ENCODE measurements around the gene SERPINB11.
A peak's percentile ranks its signal among the peaks of the same experiment; 100 is the strongest.
"Not testable (repeated sequence)": the region's sequence is repeated elsewhere in the genome, so short reads cannot be mapped to it uniquely, and the experiment has no call there.

Gene SERPINB11, protein sequence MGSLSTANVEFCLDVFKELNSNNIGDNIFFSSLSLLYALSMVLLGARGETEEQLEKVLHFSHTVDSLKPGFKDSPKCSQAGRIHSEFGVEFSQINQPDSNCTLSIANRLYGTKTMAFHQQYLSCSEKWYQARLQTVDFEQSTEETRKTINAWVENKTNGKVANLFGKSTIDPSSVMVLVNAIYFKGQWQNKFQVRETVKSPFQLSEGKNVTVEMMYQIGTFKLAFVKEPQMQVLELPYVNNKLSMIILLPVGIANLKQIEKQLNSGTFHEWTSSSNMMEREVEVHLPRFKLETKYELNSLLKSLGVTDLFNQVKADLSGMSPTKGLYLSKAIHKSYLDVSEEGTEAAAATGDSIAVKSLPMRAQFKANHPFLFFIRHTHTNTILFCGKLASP

DNA sequence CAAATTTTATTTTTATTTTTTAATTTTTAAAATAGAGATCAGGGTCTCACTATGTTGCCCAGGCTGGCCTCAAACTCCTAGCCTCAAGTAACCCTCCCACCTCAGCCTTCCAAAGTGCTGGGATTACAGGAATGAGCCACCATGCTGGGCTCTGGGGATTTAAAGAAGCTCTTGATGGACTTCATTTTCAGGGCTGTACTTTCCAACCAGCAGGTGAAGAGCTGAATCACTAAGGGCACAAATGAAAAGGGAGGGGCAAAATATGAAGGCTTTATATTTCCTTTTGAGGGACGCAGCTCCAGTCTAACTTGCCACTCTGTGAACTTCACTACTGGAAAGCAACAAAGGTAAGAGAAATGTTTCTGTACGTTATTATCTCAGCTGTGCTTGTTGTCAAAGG is at the start of gene SERPINB11:
TSS of gene SERPINB11 (plus strand) at position 301 of the 400 bp plus-strand sequence. CDS start 7,234 bp downstream, outside the sequence.
- no peak for DNase-seq

DNA sequence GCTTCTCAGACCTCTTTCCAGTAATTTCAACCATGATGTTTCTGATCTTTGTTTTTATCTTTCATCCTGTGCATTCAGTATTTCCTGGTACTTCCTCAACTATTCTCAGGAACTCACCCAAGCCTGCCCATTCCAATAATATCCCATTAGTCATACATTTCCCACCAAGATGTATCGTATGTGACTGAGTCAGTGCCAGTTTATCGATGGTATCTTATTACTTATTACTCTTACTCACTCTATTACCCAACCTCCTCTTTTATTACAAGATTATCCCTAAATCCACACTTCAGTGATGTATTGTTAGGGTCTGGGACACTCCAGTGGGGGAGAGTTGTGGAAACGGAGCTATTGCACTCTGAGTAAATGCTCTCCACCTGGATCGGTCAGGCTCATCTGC is 43.8 kb upstream of the SERPINB11 start:
- not testable (repeated sequence) for DNase-seq

DNA sequence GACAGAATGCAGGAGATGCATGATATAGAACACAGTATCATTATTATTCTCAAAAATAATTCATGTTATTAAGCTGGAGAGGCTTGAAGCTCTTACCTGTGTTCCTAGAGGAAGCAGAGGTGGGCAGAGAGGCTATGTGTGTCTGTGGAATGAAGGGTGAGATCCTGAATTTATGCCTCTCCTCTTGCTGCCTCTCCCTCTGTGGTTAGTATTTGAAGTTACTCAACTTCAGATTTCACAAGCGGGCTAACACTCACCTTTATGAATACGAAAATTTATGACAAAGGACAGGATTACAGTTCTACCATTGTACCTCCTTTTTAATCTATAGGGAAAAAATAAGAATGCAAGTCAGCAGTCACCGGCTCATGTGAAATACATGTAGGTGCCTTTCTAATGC is 41.0 kb upstream of the SERPINB11 start, which contains the start of gene SERPINB3:
TSS of gene SERPINB3 (minus strand) at position 144 of the 400 bp plus-strand sequence. CDS start 677 bp downstream, outside the sequence.
- DNase-seq, result not testable (repeated sequence)

DNA sequence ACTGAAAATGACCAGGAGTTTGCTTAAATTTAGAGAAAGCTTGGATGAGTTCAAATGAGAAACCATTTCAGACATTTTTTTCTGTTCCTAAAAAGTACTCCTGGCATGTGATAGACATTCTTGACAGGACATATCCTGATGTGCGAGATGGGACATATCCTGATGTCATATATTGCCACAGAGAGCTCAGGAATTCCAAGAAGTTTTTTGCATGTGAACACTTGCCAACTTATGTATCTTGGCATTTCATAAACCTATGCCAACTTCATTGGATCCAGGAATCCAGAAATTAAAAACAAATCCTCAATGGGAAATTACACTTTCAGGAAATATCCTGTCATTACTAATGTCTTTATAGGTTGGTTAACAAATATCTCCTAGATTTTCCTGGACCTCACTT is 38.2 kb upstream of the SERPINB11 start:
- DNase-seq, result no peak

DNA sequence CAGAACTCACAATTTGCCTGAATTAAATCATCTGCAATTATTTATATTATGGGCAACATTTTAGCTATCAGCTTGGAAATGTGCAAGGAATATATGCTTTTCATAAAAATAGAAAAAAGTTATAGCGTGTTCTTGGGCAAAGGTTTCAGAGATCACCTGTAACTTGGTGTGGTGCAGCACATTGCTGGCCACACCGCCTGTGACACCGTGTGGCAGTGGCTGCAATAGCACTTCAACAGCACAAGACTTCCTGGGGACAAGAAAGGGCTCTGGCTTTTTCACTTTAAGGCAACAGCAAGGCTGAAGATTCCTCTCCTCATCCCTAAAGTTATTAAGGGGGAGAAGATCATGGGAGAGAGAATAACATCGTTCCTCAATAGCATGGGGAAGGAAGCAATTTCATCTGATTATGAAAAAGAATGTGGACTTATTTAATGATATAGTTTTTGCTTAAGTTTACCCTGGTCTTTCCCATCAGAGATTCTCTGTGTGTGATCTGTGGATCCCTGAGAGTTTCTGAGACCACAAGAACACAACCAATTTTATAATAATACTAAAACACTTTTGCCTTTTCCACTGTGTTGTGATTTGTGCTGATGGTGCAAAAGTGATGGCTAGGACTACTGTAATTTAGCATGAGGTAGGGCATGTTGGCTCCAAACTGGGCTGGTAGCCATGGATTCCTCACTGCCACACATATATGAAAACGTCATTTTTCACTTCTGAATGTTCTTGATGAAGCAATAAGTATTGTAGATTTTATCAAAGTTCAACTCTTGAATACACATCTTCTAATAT is 26.0 kb upstream of the SERPINB11 start:
- no peak for DNase-seq

DNA sequence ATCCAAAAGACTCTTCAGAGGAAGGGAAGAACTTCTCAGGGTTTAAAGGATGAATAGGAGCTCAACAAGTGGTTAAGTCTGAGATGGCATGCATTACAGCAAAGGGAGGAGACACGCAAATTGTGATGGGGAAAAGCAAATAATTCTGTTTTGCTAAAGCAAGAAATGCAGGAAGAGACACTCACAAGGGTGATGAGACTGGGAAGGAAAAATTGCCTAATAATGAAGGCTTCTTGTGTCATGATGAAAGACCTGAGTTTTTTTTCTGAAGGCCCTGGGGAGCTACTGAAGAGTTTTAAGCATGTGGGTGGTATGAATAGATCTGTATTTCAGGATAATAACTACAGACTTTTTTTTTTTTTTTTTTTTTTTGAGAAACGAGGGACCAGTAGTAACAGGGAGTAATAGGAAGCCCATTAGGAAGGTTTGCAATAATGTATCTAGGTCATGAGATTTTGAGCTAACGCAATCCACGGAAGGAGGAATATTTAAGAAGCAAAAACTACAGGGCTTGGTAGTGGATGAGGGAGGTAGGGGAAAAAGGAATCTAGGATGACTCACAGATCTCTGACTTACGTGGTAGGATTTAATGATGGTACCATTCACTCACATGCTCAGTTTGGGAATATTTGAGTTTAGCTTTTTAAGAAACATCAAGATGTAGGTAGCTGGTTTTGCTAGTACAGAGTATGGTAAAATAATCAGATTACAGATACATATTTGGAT is 25.1 kb upstream of the SERPINB11 start:
- no peak for DNase-seq

DNA sequence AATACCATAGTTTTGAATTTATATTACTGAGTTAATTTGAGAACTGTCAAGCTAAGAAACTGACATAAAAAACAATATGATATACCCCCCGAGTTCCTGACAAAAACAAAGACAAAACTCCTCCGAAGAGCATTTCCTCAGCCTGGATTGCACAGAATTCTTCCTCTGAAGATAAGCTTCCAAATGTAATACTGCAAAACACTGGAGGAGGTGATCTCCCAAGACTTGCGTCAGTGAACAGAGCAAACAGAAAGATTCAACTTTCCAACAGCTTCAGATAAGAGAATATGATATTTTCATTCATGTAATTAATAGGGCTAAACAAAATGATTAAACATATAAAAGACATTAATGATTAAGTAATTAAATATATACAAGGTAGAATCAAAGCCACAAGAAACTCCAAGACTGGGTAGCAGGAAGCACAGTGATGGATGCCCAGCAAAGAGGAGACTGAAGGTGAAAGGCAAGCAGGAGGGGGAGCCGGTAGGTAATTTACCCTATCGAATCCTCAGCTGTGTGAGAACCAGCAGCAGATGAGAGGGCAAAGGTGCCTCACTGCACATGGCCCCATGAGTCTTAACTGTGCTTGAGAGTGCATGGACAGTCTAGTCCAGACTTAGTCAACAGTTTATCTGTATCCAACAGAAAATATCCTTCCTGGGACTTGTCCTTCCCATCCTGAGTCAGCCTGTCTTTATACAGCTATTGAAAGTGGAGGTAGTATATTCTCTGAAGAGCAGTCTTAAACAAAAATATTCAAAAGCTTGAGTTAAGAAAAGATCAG is 22.7 kb upstream of the SERPINB11 start:
- no peak for DNase-seq

DNA sequence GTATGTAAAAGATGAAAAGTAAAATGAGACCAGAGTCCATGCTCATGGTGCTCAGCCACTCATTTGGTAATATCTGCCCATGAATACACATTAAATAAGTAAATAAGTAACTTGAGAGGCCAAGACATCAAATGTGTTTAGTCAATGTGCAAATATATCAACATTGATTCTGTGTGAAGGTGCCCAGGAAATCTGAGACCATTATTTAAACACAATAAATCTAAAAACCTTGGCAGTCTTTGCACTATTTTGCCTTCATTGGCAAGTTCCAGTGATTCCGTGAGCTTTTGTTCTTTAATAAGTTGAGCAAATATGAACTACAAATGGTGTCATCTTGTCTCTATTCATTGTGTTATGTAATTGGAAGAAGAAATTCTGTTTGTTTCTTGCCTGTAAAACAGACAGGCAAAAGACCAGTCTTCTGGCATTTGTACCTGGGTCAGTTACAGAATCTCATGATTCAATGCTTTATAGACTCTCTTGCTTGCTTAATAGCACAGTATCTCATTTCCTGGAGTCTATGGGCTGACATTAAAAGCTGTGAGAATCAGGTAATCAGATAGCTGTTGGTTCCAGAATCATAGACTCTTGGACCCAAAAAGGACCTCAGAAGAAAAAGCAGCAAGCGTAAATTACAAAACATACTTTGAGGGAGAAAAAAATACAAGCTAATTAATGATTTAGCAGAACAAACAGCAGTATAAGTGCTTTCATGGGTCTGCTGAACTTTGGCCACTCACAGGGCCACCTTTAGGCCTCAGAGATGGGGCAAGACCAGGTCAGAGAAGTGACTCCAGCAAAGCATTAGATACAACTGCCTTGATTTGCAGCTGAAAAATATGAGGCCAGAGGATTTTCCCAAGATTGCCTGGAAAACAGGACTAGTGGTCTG is 21.1 kb upstream of the SERPINB11 start:
- DNase-seq, result peak; percentile 46

DNA sequence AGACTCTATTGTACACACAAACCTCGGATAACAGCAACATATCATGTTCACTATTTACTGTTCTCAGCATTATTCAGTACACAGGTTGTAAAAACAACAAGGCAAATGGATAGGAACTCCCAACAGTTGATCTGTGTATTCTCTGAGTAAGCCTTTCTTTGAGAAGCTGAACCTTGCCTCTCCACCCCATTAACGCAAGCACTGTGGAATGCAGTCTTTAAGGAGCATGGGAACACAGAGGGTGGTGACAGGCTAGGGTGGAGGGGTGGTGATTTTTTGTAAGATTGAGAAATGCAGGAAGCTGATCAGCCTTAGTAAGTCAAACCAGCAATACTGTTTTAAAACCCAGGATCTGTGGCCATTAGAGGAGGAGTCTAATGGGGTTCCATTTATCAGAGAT is 19.6 kb upstream of the SERPINB11 start:
- no peak for DNase-seq

DNA sequence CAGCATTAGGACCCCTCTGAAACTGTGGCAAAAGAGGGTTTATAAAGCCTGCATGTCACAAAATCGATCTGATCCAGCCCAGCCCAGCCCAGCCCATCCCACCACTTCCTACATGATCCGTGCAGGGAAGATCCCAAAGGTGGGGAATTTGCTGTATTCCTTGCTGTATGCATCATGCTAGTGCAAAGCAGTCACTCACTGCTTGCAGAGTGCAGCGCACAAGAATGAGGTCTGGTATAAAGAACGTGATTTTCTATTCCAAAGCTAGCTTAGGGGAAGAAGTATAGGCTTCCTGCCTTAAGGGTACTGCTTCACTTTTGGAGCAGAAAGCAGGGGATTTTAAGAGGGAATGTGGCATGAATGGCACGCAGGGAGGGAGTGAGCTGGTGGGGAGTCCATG is 18.9 kb upstream of the SERPINB11 start:
- DNase-seq, result no peak

DNA sequence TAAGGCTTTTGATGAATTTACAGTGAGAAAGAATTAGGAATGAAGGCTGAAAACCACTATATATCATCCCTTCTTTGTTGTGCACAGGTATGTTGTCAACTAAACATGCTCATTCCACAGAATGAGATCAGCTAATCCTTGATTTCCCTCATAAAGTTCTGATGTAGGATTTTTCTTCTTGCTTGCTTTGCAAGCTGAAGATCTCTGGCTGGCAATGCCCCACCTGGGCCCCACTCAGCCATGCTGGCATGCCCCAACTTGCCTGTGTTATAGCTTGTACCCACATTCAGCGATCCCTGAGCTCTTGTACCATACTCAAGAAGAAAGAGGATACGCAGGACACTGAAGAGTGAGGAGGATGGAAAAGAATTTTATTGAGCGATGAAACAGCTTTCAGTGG is 18.0 kb upstream of the SERPINB11 start:
- no peak for DNase-seq

DNA sequence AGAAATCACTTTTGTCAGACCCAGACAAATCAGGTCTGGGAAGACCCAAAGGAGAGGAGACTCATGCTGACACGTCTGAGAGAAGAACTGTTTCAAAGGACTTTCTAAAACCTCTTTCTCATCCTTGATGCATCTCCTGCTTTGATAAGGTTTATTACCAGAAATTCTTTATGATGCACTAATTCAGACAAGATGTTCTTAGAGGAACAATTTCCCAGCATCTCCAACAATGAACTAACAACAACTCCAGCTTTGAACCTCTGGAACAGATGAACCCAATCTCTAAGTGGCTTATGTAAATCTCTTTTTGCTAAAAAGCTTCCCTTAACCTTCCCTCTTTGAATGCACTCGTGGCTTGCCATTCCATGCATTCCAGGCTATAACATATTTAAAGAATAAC is 15.9 kb upstream of the SERPINB11 start:
- DNase-seq, result no peak

DNA sequence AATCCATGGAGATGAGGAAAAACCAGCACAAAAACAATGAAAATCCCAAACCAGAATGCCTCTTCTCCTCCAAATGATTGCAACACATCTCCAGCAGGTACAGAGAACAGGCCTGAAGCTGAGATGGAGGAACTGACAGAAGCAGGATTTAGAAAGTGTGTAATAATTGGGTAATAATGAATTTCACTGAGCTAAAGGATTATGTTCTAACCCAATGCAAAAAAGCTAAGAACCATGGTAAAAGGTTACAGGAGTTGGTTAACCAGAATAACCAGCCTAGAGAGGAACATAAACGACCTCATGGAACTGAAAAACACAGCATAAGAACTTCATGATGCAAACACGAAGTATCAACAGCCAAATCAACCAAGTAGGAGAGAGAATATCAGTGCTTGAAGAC is 13.7 kb upstream of the SERPINB11 start:
- DNase-seq, result no peak

DNA sequence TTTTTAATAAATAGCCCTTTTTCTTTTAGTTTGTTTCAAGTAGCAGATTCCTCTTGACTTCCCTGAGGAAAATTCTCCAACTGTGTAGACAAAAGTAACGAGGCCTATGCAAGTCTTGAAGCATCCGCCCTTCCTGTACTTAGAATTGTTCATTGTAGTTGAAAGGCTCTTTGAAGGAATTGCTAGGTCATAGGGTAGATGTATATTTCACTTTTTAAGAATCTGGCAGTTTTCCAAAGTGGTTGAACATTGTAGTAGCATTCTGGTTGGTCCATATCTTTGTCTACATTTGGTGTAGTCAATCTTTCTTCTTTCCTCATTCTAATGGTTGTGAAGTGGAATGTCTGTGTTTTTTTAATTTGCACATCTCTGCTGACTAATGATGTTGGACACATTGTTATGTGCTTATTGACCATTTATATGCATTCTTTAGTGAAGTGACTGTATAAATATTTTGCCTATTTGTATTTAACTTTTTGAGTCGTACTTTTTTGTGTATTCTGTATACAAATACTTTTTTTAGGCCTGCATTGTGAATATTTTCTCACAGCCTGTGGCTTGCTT is 5.6 kb upstream of the SERPINB11 start:
- DNase-seq, result no peak

DNA sequence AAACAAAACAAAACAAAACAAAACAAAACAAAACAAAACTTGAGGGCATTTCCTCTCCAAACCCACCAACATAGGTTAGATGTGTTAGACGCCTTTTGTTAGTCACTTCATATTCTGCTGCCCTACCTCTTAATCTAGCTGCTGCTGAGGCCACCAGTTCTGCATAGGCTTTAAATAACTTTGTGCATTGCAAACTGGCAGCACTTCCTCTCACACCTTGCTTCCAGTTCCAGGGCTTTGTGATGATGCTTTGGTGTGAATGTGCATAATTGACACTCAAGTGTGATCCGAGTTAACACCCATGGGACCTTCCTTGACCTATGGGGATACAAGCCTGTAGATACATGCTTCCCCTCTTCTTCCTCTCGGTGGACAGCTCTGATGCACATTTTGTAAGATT is 2.3 kb upstream of the SERPINB11 start:
- no peak for DNase-seq

DNA sequence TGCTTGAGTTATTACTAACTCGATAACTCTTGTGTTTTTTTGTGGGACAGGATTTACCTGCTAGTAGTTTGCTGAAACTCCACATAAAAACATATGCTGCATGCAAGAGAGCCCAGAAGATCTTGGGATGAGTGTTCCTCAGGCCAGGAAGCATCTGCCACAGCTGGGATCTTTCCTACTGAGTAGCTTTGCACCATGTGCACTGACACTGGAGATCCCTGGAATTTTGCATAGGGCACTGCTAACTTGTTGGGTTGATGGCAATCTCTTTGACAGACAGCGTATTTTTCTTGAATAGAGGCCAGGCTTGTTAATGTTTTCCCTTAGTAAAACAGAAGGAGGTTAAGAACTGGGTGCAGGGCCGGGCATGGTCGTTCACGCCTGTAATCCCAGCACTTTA is 808 bp upstream of the SERPINB11 start:
- DNase-seq, result no peak

DNA sequence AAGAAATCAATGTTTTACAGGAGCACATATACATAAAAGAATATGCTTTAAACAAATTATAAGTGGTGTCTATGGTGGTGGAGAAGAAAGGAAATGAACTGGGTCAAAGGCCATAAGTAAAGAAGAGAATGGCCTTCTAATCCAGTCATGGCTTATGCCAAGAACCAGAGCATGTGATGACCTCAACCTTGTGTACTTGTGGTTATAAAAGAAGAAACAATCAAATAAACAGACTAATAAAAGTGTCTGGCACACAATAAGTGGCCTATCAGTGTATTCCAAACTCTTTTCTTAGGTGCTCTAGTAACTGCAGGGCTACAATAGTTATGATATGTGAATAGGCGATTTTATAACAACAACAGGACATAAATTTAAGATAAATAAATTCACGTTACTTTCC is 2.6 kb downstream of the SERPINB11 start:
- no peak for DNase-seq

DNA sequence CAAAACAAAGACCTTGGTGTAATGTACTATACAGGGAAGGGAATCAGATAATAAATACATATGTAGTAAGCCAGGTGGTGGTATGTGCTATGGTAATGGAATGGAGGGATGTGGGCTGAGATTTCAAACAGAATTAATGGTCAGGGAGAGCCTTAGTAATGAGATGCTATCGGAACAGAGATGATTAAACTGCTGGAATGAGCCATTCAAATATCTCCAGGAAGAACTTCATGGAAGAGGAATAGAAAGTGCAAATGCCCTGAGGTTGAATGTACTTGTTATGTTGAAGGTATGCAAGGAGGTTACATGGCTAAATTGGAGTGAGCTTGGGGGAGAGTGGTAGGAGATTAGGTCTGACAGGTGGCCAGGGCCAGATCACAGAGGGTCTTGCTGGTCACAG is 5.1 kb downstream of the SERPINB11 start:
- no peak for DNase-seq

DNA sequence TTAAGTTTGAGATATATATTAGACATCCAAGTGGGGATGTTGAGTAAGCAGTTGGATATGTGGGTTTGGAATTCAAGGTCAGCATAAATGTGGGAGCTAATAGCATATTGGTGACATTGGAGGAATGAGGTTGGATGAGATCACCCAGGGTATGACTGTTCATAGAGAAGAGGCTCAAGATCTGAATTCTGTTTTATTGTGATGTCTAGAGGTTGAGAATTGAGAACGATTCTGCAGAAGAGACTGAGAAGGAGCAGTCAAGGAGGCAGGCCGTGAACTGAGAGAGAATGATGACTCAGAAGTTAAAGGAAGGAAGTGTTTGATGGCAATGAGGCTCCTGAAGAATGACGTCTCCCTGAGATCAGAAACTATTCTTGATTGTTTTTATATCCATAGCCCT is 5.9 kb downstream of the SERPINB11 start:
- DNase-seq, result no peak

DNA sequence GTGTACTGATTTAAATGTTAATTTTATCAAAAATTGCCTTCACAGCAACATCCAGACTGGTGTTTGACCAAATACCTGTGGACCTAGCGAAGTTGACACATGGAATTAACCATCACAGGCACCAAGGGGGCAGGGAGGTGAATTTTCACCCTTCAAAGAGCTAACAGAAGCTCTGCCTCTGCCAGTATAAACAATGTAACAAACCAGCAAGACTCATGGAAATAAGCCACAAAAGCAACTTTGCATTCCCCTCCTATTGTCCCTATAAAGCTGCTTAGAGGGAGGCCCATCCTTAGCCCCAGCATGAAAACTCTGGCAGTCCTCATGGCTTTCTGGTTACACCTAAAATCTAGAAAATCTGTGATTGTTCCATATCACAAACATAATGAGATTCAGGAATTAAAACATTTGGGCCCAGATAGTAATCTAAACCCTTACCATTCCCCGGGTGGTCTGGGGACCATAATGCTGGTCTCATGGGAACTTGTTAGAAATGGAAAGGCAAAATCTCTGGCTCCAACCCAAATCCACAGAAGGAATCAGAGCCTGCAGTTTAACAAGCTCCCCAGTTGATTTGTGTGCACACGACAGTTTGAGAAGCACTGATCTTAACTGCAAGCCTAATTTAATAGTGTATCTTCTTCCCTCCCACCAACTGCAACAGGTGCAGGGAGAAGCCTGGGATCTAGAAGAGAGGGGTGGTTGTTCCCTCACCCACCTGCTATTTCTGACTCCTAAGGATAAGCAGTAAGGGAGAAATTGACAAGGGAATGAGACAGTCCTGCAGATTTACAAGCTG is 23.1 kb downstream of the SERPINB11 start:
- no peak for DNase-seq

Measured in DMS153 (cell line).